ENCODE results near the gene ESAM.

GRCh38 chr11:124736736-124737135, 25.4 kb downstream of the ESAM start:
- TF ChIP-seq CTCF (IDR thresholded peaks at IDR 0.05): no peak
- TF ChIP-seq RFX5 (IDR thresholded peaks at IDR 0.05; ENCODE audit: low read length): no peak
- TF ChIP-seq, protein P1, sequence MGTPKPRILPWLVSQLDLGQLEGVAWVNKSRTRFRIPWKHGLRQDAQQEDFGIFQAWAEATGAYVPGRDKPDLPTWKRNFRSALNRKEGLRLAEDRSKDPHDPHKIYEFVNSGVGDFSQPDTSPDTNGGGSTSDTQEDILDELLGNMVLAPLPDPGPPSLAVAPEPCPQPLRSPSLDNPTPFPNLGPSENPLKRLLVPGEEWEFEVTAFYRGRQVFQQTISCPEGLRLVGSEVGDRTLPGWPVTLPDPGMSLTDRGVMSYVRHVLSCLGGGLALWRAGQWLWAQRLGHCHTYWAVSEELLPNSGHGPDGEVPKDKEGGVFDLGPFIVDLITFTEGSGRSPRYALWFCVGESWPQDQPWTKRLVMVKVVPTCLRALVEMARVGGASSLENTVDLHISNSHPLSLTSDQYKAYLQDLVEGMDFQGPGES (IDR thresholded peaks at IDR 0.05; ENCODE audit: low read depth, low read length): no peak
- TF ChIP-seq POLR2AphosphoS5 (IDR thresholded peaks at IDR 0.05; ENCODE audit: low read depth, low read length): no peak
- TF ChIP-seq REST (IDR thresholded peaks at IDR 0.05; ENCODE audit: low read depth, low read length): no peak
- TF ChIP-seq FOSL2 (IDR thresholded peaks at IDR 0.05; ENCODE audit: borderline replicate concordance, low read depth): no peak
- TF ChIP-seq, protein P2, sequence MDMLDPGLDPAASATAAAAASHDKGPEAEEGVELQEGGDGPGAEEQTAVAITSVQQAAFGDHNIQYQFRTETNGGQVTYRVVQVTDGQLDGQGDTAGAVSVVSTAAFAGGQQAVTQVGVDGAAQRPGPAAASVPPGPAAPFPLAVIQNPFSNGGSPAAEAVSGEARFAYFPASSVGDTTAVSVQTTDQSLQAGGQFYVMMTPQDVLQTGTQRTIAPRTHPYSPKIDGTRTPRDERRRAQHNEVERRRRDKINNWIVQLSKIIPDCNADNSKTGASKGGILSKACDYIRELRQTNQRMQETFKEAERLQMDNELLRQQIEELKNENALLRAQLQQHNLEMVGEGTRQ (IDR thresholded peaks at IDR 0.05; ENCODE audit: borderline replicate concordance, low read depth, low read length): no peak
